OCI-M2 (cell line): ENCODE results near the gene SH3YL1.
A peak's percentile ranks its signal among the peaks of the same experiment; 100 is the strongest.

Source experiments
- DNase-seq: peaks from one replicate; lab custom pipeline; 2025; ENCODE audit not compliant: unreplicated experiment; lab: John Stamatoyannopoulos, UW

Gene SH3YL1

DNA sequence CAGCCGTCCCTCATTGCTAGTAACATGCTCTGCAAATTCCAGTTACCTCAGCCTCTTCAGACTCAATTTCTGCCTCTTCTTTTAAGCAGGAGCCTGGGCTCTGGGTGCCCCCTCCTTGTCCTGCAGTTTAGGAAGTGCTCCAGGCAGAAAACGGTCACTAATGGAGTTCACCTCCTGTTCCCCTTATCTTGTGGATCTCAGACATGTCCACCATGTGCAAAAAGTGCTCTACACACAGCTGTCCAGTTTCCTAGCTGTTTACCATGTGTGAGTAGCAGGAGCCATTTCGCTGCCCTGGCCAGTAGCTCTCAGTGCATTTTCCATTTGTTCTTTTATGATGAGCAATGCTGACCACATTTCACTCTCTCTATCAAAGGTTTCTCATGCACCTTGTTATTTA, 4.9 kb downstream of the SH3YL1 start:
- DNase-seq, result no peak

DNA sequence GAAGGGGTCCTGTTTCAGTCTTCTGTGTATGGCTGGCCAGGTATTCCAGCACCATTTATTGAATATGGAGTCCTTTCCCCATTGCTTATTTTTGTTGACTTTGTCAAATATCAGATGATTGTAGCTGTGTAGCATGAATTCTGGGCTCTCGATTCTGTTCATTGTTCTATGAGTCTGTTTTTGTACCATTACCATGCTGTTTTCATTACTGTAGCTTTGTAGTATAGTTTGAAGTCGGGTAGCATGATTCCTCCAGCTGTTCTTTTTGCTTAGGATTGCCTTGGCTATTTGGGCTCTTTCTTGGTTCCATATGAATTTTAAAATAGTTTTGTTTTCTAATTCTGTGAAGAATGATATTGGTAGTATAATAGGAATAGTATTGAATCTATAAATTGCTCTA, 6.0 kb downstream of the SH3YL1 start:
- DNase-seq, result no peak

DNA sequence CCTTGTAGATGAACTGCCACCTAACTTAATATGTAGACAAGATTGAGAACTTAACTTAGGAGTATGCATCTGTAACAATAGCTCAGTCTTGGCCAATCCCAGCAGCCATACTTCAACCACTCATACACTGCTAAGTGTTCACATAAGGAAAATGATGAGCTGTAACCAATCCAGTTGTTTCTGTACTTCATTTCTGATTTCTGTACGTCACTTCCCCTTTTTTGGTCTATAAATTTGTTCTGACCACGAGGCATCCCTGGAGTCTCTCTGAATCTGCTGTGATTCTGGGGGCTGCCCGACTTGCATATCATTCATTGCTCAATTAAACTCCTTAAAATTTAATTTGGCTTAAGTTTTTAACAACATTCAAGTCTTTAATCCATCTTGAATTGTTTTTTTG, 6.4 kb downstream of the SH3YL1 start:
- DNase-seq, result no peak

DNA sequence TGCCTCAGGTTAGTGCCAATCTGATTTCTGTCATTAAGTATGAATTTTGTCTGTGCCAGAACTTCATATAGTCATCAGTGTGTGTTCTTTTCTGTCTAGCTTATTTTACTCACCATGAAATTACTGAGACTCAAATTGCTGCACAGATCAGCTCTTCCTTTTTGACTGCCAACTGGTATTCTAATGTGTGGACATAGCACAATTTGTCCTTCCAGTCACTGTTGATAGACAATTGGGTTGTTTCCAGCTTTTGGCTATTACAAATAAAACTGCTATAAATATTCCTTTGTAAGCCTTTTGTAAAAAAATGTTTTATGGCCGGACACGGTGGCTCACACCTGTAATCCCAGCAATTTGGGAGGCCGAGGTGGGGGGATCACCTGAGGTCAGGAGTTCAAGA, 7.7 kb downstream of the SH3YL1 start:
- no peak for DNase-seq

DNA sequence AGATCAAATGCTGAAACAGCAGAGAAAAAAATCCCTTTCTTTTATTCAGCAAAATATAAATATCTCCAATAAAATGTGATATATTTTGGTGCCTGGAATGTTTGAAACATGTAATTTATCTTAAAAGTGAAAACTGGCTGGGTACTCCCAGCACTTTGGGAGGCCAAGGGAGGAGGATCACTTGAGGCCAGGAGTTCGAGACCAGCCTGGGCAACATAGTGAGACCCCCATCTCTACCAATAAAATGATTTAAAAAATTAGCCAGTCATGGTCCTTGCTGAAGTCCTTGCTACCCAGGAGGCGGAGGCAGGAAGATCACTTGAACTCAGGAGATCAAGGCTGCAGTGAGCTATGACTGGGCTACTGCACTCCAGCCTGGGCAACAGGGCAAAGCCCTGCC, 8.6 kb downstream of the SH3YL1 start:
- no peak for DNase-seq

DNA sequence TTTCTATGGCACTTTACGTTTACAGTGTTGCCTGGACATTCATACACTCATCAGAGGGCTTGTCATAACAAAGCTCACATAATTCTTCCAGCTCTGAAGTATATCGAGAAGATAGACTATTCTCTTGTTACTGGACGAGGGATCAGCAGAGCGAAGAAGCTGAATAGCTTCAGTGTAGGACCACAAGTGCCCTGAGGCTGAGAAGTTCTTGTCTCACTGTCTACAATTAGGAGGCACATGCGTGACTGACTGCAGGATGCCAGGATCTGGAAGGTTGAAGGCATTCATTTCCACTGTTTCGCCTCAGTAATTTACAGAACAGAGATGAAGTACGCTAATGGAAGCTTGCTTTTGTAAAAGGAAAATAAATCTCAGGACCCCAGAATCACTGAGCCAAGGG, 9.6 kb downstream of the SH3YL1 start:
- no peak for DNase-seq

DNA sequence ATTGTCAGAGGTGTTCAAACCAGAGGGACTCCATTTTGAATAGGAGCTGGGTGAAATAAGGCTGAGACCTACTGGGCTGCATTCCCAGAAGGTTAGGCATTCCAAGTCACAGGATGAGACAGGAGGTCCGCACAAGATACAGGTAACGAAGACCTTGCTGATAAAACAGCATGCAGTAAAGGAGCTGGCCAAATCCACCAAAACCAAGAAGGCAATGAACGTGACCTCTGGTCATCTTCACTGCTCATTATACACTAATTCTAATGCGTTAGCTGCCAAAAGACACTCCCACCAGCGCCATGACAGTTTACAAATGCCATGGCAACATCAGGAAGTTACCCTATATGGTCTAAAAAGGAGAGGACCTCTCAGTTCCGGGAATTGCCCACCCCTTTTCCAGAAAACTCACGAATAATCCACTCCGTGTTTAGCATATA, 10.6 kb downstream of the SH3YL1 start:
- DNase-seq, result no peak

DNA sequence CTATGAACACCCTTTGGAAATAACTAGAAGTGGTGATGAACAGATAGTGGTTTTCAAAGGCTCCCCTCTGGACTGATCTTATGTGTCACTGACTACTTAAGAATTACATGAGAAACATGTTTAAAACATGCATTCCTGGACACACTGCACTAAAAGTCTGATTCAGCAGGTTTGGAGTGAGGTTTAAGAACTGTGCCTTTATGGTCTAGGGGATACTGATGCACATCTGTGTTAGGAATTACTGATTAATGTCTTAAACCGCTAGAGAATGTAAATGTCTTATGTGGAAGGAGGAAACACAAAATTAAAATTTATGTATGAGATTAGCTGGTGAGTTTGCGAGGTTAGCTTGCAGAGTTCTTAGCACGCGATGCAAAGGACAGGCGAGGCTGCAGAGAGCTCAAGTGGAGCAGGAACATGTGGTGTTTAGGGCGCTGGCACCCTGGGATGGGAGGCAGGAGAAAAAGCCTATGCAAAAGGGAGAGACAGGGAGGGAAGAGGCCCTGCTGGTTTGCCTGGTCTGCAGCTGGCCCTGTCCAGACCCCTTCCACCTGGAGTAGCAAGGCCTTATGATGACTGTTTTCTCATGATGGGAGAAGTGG, 11.7 kb downstream of the SH3YL1 start:
- no peak for DNase-seq

DNA sequence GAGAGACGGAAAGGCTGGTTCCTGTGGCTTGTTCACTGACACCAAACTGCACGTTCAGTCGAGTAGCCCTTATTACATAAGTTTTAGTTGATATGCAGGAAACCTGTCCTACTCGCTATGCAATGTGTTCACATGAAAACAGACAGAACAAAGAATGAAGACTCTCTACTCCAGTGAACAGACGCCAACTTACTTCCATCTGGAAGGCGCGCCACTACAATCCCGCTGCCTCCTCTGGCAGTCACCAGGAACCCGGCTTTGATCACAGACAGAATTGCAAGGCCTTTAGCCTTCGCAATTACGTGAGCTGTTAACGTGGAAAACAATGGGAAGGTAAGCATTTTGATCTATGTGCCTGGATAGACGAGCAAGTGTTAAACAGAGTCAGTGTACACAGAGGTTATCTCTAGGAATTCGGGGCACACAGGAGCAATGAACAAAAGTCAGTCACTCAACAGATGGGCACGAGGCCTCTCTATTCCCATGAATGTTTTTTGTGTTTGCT, 14.2 kb downstream of the SH3YL1 start:
- no peak for DNase-seq

DNA sequence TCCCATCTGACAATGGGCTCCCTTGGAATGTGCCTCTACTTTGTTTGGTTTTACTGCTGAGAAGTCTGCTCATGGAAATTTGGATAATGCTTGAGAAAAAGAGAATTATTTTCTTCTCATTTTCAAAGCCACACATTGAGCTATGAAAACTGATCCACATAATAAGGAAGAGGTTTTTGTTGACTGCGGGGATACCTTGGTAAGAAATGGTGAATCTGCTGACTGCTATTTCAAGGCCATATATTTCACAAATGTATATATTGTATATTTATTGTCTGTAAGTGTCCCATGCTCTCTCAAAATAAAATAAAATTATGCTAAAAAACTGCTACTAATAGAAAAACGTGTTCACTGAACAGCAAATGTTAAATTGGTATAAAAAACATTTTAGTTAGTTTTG, 15.1 kb downstream of the SH3YL1 start:
- DNase-seq, result no peak

DNA sequence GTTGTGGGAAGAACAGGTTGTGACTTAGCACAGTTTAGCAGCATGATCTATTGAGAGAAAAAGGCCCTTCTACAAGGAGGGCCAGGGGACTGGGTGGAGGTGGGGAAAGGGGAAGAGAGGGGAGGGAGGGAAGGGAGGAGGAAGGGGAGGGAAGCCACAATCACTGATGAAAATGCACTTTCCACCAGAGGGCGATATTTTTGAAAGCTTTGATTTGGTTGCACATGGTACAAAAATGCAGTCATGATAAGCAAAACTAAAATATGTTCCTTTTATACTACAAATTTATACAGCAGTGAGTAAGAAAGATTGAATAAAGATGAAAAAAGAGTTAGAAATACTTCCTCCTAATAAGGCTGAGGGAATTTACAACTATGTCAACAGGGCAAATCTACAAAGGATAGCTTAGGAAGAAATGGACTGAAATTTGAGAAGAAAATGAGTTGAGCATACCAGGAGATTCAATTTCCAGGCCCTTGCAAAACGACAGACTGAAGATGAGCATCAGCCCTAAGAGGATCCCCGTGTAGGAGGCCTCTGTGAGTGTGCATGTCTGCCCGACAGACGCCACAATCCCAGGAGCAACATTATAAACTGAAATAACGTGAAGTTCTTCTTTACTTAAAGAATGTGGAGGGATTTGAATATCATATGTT, 17.2 kb downstream of the SH3YL1 start:
- peak; percentile 2 for DNase-seq

DNA sequence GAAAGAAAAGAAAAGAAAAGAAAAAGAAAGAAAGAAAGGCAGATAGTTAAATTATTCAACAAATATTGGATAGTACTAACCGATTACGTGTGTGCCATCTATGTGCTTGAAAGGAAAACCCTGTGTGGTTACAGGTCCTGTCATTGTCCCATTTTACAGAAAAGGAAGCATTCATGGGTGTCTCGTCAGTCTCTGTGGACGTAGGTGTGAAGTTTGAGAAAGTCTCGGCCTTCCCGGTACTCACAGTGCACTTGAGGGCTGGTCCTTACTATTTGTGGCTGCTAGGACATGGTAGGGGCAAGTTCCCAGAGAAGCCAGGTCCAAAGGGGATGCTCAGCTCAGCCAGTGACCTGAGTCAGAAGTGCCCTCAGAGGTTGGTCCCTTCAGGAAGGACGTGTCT, 19.3 kb downstream of the SH3YL1 start:
- DNase-seq, result no peak

DNA sequence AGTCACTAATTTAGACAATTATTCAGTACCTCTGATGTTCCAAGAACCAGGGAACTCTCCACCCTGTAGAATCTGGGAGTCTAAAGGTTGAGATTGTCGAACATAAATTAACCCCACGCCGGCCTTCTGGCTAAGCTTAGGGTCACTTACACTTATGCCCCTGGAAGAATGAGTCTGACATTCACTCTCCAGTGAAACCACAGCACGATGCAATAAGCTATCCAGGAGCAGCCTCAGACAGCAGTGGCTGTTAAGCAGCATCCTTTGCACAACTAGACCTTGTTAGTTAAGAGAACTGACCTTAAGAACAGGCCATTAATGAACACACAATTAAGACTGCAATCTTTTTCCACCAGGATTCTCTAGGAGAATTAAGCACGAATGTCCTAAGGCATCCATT, 25.0 kb downstream of the SH3YL1 start:
- no peak for DNase-seq

DNA sequence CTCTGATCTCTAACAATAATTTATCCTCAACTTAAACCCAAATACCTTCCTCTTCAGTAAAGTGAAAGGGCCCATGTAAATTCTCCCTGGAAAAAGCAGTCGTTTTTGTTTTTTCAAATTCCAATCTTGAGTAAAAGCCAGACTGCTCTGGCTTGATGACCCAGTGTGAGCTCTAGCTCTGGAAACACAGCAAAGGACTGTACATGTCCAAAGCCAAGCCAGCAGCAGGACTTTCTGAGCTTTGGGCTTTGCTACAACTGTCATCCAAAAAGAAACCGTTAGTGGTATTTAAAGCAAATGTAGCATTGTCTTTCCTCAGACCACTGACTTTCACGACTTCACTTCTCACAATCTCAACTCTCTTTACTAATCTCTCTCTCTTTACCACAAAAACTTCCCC, 25.4 kb downstream of the SH3YL1 start:
- no peak for DNase-seq

DNA sequence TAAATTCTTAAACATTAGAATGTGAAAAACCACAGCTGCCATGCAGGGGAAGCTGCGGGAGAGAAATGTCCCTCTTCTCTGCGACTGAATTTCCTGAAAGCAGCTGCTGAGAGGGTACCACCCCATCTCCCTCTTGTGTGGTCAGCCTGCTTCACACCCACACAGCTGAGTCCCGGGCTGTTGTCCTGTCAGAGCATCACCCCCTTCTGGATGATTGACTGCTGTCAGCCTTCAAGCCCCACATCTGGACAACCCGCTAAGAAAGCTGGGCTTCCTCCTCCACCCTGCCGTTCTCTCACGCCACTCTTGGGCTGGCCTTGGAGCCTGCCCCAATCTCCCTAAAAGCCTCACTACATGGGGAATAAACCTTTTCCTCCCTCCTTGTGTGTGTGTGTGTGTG, 26.0 kb downstream of the SH3YL1 start:
- DNase-seq, result no peak

DNA sequence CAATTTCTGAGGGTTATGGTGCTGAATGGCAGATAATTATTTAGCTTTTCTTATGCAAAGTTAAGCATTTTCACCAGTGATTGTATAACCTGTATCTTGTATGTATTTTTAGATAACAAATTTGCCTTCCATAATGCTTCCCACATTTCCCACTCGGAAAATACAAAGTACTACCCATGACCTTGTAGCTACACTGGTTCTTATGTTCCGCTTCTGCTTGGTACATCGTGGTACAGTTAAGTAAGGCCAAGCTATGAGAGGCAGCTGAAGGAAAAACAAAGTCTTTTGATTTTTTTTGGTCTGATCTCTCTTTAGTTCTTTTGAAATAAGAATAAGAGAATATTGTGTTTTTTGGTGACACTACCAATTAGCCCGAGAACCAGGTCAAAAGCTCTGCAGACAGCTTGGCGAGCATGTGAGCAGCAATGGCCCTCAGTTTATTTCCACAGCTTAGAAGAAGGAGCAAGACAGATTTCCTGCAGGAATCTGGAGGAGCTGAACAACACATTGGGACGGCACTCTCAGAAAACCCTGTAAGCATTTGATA, 26.8 kb downstream of the SH3YL1 start:
- no peak for DNase-seq

DNA sequence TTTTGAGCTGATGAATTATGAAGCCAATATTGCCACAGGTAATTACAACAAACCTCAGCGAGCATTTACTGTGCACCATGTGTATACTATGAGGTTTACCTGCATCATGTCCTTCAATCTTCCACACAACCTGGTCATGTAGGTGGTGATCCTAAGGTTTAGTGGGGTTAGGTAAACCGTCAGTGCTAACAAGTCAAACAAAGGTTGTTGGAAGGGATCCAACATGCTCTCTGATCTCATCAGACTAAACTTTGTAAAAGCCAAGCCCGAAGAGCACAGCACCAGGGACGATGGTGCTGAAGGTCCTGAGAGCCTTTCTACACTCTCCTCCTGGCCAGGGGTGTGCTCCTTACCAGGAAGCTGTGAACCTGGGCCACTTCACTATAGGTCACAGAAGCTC, 29.4 kb downstream of the SH3YL1 start:
- no peak for DNase-seq

DNA sequence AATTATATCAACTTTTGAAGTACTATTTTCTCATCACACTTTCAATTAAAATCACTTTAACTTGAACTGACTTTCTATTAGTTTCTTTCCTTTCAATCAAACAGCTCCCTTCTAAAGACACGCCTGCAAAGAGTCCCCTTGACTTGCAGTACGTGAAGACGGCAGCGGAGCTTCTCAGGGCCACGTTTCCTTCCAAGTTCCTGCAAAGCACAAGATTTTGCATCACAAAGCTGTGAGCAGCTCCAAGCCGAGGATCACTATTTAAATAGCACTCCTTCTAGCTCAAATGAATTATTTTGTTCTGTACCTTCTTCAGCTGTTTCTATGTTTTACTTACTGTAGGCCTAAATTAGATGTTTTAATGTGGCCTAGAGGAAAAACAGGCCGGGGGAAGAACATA, 30.8 kb downstream of the SH3YL1 start:
- no peak for DNase-seq

DNA sequence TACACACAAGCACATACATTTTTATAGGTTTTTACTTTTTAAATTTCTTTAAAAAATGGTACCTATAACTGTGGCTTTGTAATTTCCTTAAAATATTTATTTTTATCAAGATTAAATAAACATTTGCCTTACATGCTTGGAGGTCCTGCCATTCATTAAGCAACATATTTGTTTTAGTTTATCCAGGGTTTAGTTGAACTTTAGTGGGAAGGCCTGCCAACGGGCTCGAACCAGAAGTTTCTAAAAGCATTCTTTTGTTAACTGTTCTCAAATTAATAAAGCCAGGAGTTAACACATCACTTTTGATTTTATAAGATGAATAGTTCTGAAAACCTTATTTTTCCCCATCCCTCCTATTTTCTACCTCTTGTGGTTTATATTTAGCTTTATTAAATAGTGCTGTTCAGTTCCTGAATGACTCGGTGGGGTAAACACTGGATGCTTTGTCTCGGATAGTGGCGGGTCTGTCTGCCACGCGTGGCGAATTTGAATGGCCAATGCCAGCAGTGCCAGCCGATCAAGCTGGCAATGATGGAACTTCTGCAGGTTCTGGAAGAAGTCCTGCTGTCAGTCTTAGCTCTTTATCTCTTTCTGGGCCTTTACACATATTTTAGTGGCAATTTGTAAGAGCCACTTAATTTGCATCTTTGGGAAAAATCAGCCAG, 32.2 kb downstream of the SH3YL1 start:
- no peak for DNase-seq

DNA sequence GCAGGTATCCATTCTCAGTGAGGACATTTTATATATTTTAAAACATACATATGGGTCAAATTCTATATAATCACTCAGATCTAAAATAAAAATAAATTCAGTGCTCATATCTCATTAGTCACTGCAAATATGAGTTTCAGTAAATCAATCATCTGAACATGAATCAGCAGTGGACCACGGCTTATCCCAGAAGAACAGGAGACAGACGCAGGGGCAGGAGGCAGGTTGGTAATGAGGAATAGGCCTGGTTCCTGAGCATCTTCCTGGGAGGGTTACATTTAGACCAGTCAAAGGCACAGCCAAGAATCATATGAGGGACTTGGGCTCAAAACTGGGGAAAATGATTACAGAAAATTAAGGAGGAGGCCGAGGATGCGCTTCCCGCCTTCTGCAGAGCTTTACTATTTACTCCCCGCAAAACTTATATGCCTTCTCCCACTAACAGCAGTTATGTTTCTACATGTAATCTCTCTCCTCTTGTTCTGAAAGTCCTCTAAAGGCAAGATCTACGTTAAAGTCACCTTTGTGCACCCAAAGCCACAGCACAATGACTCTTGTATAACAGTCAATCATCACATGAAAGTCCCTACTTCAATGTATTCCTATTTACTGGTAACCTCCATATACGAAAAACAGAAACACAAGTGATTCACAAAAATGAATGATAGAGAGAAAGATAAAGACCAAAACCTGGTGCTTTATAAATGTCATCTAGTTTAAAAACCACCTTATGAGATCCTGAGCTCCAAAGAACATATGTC, 35.1 kb downstream of the SH3YL1 start:
- no peak for DNase-seq

DNA sequence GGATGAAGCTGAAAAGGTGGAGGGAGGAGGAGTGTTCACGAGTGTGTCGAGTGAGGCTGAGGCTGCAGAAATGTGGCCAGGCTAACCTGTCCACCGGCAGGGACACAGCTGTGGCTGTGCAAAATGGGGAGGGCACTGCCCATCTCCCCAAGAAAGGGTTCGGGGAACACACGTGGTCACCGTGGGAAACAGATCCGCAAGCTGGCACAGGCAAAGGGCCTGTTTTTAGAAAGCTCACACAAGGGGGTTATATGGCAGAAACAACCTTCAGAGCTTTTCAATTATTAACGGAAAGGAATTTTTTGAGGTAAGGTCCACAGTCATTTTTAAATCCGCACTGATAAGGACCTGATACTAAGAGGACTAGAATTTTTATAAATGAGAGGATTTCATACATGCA, 35.7 kb downstream of the SH3YL1 start:
- no peak for DNase-seq
